ENCODE measurements around the gene LONRF2.

The LONRF2 gene

DNA sequence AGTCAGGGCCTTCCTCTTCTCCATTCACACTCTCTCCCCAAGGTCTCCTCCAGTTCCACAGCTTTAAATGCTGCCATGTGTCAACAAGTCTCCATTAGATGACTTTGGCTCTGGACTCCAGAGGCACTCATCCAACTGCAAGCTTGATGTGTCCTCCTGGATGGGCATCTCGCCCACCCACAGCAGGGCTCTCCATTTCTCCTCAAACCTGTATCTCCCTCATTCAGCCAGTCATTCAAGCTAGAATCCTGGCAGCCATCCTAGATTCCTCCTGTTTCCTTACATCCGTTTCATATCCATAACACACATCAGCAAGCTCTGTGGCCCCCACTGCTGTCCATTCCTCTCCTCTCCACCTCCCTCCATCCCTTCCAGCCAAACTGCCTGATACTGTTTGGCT is 91.5 kb downstream of the LONRF2 start:
- no peak for DNase-seq

DNA sequence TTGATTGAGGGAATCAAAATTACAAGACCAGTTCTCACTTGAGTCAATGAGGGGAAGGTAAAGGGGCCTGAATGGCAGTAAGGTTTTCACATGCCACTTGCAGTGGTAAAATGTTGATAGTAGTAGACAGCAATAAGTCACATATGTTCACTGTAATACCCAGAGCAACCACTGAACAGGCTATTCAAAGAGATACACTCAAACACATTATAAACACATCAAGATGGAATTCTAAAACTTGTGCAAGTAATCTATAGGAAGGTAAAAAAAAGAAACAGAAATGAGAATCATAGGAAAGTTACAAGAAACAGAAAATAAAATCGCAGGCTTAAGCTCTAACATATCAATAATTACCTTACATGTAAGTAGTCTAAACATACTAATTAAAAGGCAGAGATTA is 93.3 kb downstream of the LONRF2 start:
- DNase-seq, result no peak

DNA sequence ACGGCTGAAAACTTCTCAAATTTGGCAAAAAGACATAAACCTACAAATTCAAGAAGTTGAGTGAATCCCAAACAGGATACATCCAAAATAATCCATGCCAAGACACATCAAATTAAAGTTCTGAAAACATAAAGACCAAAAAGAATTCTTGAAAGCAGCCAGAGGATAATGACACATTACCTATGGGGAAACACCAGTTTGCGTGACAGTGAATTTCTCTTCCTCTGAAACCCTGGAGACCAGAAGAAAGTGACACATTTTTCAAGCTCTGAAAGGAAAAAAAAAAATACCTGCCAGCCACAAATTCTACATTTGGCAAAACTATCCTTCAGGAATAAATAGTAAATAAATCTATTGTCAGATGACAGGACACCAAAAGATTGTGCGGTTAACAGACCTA is 93.9 kb downstream of the LONRF2 start:
- no peak for DNase-seq

DNA sequence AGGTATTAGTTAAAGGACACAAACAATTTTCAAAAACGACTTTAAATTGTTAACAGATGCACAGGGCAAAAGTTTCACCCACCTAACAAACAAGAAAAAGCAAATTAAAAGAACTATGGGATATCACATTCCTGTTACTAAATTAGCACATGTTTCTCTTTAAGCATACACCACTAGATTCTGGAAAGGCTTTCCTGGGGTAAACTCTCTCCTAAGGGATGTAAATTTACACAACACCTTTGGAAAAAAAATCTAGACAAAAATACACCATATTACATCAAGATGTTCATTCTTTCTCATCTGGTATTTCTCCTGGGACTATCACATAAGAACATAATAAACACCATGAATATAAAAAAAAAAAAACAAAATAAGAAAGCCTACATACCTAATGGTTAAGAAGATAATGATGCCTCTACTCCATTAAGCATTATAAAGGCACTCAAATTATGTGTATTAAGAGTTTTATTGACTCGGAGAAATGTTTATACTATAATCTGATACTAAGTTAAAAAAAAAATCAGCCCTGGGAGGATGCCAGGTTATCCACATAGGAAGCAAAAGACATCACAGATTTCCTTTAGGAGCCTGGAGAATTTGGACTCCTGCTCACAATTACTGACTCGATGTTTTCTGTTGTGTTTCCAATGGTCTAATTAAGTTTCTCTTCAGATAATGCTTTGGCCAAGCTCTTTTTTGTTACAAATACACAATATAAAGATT is 97.2 kb downstream of the LONRF2 start:
- DNase-seq, result peak; percentile 49

DNA sequence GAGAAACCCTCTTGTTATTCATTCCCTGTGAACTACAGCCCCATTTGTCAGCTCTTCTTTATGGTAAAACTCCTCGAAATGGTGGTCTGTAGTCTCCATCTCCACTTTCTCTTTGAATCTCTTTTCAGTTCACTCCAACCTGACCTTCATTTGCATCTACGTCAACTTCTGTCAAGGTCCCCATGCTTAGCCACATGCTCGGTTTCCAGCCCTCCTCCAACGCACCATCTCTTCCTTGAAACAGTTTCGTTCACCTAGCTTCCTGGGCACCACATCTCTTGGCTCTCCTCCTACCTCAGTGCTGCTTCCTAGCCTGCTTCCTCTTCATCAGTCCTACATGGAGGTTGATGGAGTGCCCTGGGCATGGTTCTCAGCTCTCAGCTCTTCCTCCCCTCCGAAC is 98.8 kb downstream of the LONRF2 start:
- no peak for DNase-seq

Measured in eye (tissue), 1 donor.